ENCODE results near the gene WWOX. TPM values are rescaled to one million over a fixed set of nuclear protein-coding genes. Genes with fewer than 3 reads are reported as not detected.

The WWOX gene
- total and polyA plus RNA-seq, 10 donors, result 5.9 to 90.3 (median 26.4) TPM

DNA sequence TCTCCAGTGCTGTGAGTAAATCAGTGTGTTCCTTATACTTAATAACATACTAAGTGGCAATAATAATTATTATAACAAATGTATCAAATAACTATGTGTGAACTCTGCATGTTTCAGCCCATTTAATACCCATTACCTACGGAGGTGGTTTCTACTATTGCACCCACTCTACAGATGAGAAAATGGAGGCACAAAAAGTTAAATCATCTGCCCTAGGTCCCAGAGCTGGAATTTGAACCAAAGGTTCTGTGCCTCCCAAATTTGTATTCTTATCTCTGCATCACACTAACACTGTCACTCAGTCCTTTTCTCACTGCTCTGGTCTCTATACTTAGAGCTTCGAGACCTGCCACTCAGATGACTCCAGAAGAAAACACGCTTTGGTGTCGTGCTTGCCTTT lies 1084.1 kb downstream of the WWOX start:
- H3K4me3 ChIP-seq, result no peak overlapping the region
- WGBS, 5 donors, result 90 to 96% (median 92%) methylated on average over 4 of the region's 4 CpGs

DNA sequence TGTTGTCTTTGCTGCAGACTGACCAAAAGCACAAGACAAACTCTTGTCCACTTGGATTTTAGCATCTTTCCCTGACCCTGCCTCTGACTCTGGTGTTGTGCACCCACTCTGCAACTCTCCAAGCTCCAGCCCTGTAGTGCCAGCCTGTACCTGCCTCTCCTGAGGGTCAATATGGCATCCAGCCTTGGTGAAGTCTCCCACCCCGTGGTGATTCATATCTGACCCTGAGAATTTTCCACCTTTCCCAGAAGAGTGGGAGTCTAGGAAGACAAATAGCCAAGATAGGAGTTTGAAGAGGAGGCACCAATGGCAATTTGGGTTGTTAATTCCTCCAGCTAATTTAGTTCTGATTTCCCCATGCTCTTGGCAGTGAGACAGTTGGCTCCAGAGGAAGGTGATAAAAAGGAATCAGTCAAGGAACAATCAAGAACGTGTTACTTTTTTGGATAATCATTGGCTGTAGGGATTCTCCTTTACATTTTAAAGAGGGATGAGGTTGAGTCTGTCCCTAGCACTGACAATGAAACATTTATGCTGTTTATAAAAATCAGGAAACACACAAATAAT lies 1085.1 kb downstream of the WWOX start:
- Histone ChIP-seq H3K4me1 (peaks cover 0 to 5% (median 0%) of the 10 kb centered on the region in 6 donors), H3K4me3 (no peak overlapping the region), H3K27me3 (replicated peaks in 1 of 7) (no peaks in the 10 kb centered on the region), H3K36me3 (no peaks in the 10 kb centered on the region), H3K27ac (no peak overlapping the region), H3K9me3 (peaks cover 0 to 26% (median 2%) of the 10 kb centered on the region in 8 donors)
- 51 to 85% (median 71%) methylated on average over 2 of the region's 2 CpGs for WGBS, 5 donors
- TF ChIP-seq POLR2A (IDR thresholded peaks at IDR 0.05) (no peak), POLR2AphosphoS5 (IDR thresholded peaks at IDR 0.05) (no peak)
- TF ChIP-seq, protein P1, sequence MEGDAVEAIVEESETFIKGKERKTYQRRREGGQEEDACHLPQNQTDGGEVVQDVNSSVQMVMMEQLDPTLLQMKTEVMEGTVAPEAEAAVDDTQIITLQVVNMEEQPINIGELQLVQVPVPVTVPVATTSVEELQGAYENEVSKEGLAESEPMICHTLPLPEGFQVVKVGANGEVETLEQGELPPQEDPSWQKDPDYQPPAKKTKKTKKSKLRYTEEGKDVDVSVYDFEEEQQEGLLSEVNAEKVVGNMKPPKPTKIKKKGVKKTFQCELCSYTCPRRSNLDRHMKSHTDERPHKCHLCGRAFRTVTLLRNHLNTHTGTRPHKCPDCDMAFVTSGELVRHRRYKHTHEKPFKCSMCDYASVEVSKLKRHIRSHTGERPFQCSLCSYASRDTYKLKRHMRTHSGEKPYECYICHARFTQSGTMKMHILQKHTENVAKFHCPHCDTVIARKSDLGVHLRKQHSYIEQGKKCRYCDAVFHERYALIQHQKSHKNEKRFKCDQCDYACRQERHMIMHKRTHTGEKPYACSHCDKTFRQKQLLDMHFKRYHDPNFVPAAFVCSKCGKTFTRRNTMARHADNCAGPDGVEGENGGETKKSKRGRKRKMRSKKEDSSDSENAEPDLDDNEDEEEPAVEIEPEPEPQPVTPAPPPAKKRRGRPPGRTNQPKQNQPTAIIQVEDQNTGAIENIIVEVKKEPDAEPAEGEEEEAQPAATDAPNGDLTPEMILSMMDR (IDR thresholded peaks at IDR 0.05 in 8 of 11, conservative IDR thresholded peaks at IDR 0.05 in 3 of 11), result no peak
- DNase-seq, result no peak
- intact Hi-C loops (cut with DNase I; ENCODE audit: low total_unique reads), result no loop called here

More for the DNA sequence above, 1084.1 kb downstream of the WWOX start:
- TF ChIP-seq POLR2A (IDR thresholded peaks at IDR 0.05), result no peak
- no peak for TF ChIP-seq POLR2AphosphoS5 (IDR thresholded peaks at IDR 0.05)
- intact Hi-C loops (cut with DNase I; ENCODE audit: low total_unique reads), result no loop called here
- no peak for DNase-seq
- H3K27ac ChIP-seq, result no peak overlapping the region
- no peaks in the 10 kb centered on the region for H3K27me3 ChIP-seq (replicated peaks in 1 of 7)
- H3K4me1 ChIP-seq, result peaks cover 0 to 5% (median 0%) of the 10 kb centered on the region in 6 donors
- peaks cover 0 to 35% (median 11%) of the 10 kb centered on the region in 8 donors for H3K9me3 ChIP-seq
- no peaks in the 10 kb centered on the region for H3K36me3 ChIP-seq

DNA sequence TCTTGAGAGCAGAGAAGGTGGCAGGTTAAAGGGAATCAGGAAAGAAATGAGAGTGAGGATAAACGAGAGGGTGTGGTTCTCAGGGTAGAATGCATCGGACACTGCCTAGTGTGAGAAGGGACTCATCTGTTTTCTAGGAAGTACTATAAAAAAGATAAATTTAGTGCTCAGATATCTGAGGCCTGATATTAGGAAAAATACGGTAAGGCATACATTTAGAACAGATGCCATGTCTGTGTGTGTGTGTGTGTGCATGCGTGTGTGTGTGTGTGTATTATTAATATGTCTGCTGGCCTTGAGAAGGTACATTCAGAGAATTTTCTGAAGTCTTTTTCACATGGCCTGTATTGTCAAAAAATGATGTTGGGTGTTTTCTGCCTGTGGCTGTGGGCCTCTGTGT lies 1086.3 kb downstream of the WWOX start:
- WGBS, 5 donors, result 85 to 92% (median 87%) methylated on average over 4 of the region's 4 CpGs
- Histone ChIP-seq H3K27me3 (replicated peaks in 1 of 7) (no peaks in the 10 kb centered on the region), H3K9me3 (peaks cover 0 to 14% (median 0%) of the 10 kb centered on the region in 8 donors), H3K27ac (no peak overlapping the region), H3K4me3 (no peak overlapping the region), H3K36me3 (no peaks in the 10 kb centered on the region), H3K4me1 (peaks cover 0 to 5% (median 0%) of the 10 kb centered on the region in 6 donors)
- no peak for DNase-seq
- intact Hi-C loops (cut with DNase I; ENCODE audit: low total_unique reads), result no loop called here
- TF ChIP-seq, protein P1 (IDR thresholded peaks at IDR 0.05 in 8 of 11, conservative IDR thresholded peaks at IDR 0.05 in 3 of 11), result no peak
- TF ChIP-seq POLR2AphosphoS5 (IDR thresholded peaks at IDR 0.05), result no peak
- no peak for TF ChIP-seq POLR2A (IDR thresholded peaks at IDR 0.05)

DNA sequence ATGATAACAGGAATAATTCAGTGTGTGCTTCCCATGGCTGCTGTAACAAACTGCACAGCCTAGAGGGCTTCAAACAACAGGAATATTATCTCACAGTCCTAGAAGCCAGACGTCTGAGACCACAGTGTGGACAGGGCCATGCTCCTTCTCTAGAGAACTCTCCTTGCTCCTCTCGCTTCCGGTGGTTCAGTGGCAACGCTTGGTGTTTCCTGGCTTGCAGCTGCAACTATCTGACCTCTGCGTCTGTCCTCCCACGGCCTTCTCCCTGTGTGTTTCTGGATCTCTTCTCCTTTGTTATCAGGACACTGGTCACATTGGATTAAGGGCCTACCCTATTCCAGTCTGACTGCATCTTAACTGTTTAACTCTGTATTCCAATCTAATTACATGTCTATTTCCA lies 1086.7 kb downstream of the WWOX start:
- Histone ChIP-seq H3K4me1 (peaks cover 0 to 5% (median 0%) of the 10 kb centered on the region in 6 donors), H3K4me3 (no peak overlapping the region), H3K9me3 (peaks cover 0 to 14% (median 0%) of the 10 kb centered on the region in 8 donors), H3K27me3 (replicated peaks in 1 of 7) (no peaks in the 10 kb centered on the region), H3K27ac (no peak overlapping the region), H3K36me3 (no peaks in the 10 kb centered on the region)
- intact Hi-C loops (cut with DNase I; ENCODE audit: low total_unique reads), result no loop called here
- 44 to 70% (median 63%) methylated on average over 6 of the region's 6 CpGs for WGBS, 5 donors
- TF ChIP-seq POLR2AphosphoS5 (IDR thresholded peaks at IDR 0.05), result no peak
- TF ChIP-seq POLR2A (IDR thresholded peaks at IDR 0.05), result no peak
- TF ChIP-seq, protein P1 (IDR thresholded peaks at IDR 0.05 in 8 of 11, conservative IDR thresholded peaks at IDR 0.05 in 3 of 11), result no peak
- DNase-seq, result no peak
